MM.1S (cell line): Measurements from ENCODE around the gene STK38L.
A peak's percentile ranks its signal among the peaks of the same experiment; 100 is the strongest.

Experiments used
- DNase-seq: peaks from one replicate; pipeline ENCODE4 v3.0.0-alpha.2; 2015
- H2AFZ ChIP-seq: fragments of 300-600 bp; sonication (generic); 2 replicates; pipeline ENCODE4 v1.6.0; 2016; ENCODE audit warnings: antibody characterized with exemption, low read length
- H3F3A ChIP-seq: fragments of 300-600 bp; sonication (generic); 2 replicates; pipeline ENCODE4 v1.6.1; 2016; ENCODE audit warnings: mild to moderate bottlenecking, antibody characterized with exemption, low read length, moderate library complexity, mixed read lengths; ENCODE audit not compliant: insufficient read depth
- H3K27ac ChIP-seq: fragments of 300-600 bp; sonication (generic); 2 replicates; pipeline ENCODE4 v1.5.1; 2016; ENCODE audit warnings: mild to moderate bottlenecking, low read length
- H3K27me3 ChIP-seq: fragments of 300-600 bp; sonication (generic); replicated peaks from 2 replicates; pipeline ENCODE4 v1.6.0; 2016; ENCODE audit warnings: low read length; ENCODE audit not compliant: insufficient read depth
- H3K36me3 ChIP-seq: fragments of 300-600 bp; sonication (generic); replicated peaks from 2 replicates; pipeline ENCODE4 v1.6.1; 2016; ENCODE audit warnings: mild to moderate bottlenecking, low read length, mixed read lengths; ENCODE audit not compliant: insufficient read depth
- H3K4me1 ChIP-seq: fragments of 300-600 bp; sonication (generic); 2 replicates; pipeline ENCODE4 v1.6.1; 2016; ENCODE audit warnings: low read length, mixed read lengths
- H3K4me2 ChIP-seq: fragments of 300-600 bp; sonication (generic); 2 replicates; pipeline ENCODE4 v1.6.0; 2016; ENCODE audit warnings: low read depth, low read length
- H3K4me3 ChIP-seq: fragments of 300-600 bp; sonication (generic); 2 replicates; pipeline ENCODE4 v1.5.1; 2016; ENCODE audit warnings: low read length, mixed read lengths
- H3K79me2 ChIP-seq: fragments of 300-600 bp; sonication (generic); 2 replicates; pipeline ENCODE4 v1.6.1; 2016; ENCODE audit warnings: mixed run types, low read length, mixed read lengths
- H3K9ac ChIP-seq: fragments of 300-600 bp; sonication (generic); 2 replicates; pipeline ENCODE4 v1.6.1; 2016; ENCODE audit warnings: low read length, mixed read lengths
- H3K9me2 ChIP-seq: fragments of 300-600 bp; sonication (generic); replicated peaks from 2 replicates; pipeline ENCODE4 v1.6.1; 2016; ENCODE audit warnings: mild to moderate bottlenecking, low read length, mixed read lengths; ENCODE audit not compliant: insufficient read depth
- H3K9me3 ChIP-seq: fragments of 300-600 bp; sonication (generic); replicated peaks from 2 replicates; pipeline ENCODE4 v1.6.1; 2016; ENCODE audit warnings: mild to moderate bottlenecking, low read length, mixed read lengths; ENCODE audit not compliant: insufficient read depth
- H4K20me1 ChIP-seq: fragments of 300-600 bp; sonication (generic); 2 replicates; pipeline ENCODE4 v1.6.1; 2016; ENCODE audit warnings: mild to moderate bottlenecking, low read length, moderate library complexity, mixed read lengths; ENCODE audit not compliant: insufficient read depth
- CTCF ChIP-seq: fragments of 300-600 bp; sonication (generic); IDR thresholded peaks from 2 replicates; pipeline ENCODE4 v1.5.1; 2016; ENCODE audit warnings: antibody characterized with exemption, low read length, mixed read lengths
- EZH2 ChIP-seq: fragments of 300-600 bp; sonication (generic); optimal IDR thresholded peaks from 2 replicates; pipeline ENCODE3; 2017; ENCODE audit warnings: low read depth, mild to moderate bottlenecking, antibody characterized with exemption, low read length, mixed read lengths
- EZH2phosphoT487 ChIP-seq: fragments of 300-600 bp; sonication (generic); IDR thresholded peaks from 2 replicates; pipeline ENCODE4 v1.6.1; 2018; ENCODE audit warnings: antibody characterized with exemption, low read length

STK38L gene

GRCh38 chr12:27309293-27309994 lies 65.4 kb downstream of the STK38L start:
- H3K36me3 ChIP-seq, result peaks cover 14% of the 10 kb centered on the region; the same call in 1 of the 2 replicates
- peak; percentile 85 for DNase-seq
- H3K4me2 ChIP-seq, result peak overlapping the region; percentile 80

DNA sequence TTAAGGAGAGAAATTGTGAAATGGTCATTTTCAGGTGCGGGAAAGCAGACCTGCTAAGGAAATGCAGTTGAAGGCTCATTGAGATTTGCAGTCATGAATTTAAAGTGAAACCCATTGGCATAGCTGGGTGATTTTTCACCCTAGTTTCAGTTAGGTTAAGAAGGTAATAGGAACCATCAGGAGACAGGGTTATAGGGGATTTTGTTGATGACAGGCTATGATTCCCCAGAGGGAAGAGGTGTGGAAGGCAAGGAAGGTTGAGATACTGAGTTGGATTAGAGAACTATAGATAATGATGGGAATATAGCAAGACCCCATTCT lies 65.9 kb downstream of the STK38L start:
- Histone ChIP-seq H3K4me1 (peaks cover 41% of the 10 kb centered on the region), H3K9me3 (no peaks in the 10 kb centered on the region), H3K4me2 (peak overlapping the region; percentile 80), H3K36me3 (peaks cover 14% of the 10 kb centered on the region; the same call in 1 of the 2 replicates), H2AFZ (no peak overlapping the region), H3K79me2 (peaks cover 66% of the 10 kb centered on the region), H3K27ac (peak overlapping the region; percentile 71), H3K9ac (peak overlapping the region; percentile 24; the same call in 1 of the 2 replicates), H3F3A (peaks cover 39% of the 10 kb centered on the region), H4K20me1 (no peaks in the 10 kb centered on the region), H3K27me3 (no peaks in the 10 kb centered on the region), H3K4me3 (peak overlapping the region; percentile 22; the same call in 1 of the 2 replicates), H3K9me2 (no peaks in the 10 kb centered on the region)
- peak; percentile 60 for DNase-seq
- TF ChIP-seq CTCF, result no peak
- TF ChIP-seq EZH2phosphoT487, result no peak
- no peak for TF ChIP-seq EZH2

More at GRCh38 chr12:27309293-27309994, 65.4 kb downstream of the STK38L start:
- Histone ChIP-seq H3K4me3 (peak overlapping the region; percentile 22; the same call in 1 of the 2 replicates), H3K9me3 (no peaks in the 10 kb centered on the region), H3K79me2 (peaks cover 68% of the 10 kb centered on the region), H2AFZ (no peak overlapping the region), H4K20me1 (no peaks in the 10 kb centered on the region), H3F3A (peaks cover 44% of the 10 kb centered on the region), H3K9ac (peak overlapping the region; percentile 24; the same call in 1 of the 2 replicates), H3K27me3 (no peaks in the 10 kb centered on the region), H3K27ac (peak overlapping the region; percentile 71), H3K4me1 (peaks cover 43% of the 10 kb centered on the region), H3K9me2 (no peaks in the 10 kb centered on the region)
- TF ChIP-seq EZH2phosphoT487 (no peak), EZH2 (no peak), CTCF (no peak)

DNA sequence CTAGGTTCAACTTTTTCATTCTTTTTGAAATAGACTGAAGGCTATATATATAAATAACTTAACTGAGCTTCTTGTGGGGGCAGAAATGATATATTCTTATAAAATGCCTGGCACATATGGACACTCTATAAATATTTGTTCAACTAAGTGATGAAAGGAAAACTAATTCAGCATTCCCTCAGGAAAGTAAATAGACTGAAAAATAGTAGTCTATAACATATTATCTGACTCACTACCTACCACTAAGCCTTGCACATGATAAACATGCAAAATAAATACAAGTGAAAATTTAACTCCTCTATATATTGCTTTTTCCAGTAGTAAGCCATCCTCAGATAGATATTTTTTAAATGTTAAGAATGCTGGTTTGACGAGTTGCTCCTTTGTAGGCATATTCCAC lies 72.9 kb downstream of the STK38L start:
- TF ChIP-seq CTCF (no peak), EZH2 (no peak), EZH2phosphoT487 (no peak)
- no peak for DNase-seq
- peaks cover 28% of the 10 kb centered on the region; the same call in 1 of the 2 replicates for H3K36me3 ChIP-seq
- H3K27ac ChIP-seq, result no peak overlapping the region
- peaks cover 3% of the 10 kb centered on the region; the same call in 1 of the 2 replicates for H4K20me1 ChIP-seq
- no peak overlapping the region for H3K4me3 ChIP-seq
- H3K27me3 ChIP-seq, result no peaks in the 10 kb centered on the region
- H3K9ac ChIP-seq, result no peak overlapping the region
- no peaks in the 10 kb centered on the region for H3K4me1 ChIP-seq
- H3K9me2 ChIP-seq, result no peaks in the 10 kb centered on the region
- no peak overlapping the region for H3K4me2 ChIP-seq
- peaks cover 31% of the 10 kb centered on the region for H3K79me2 ChIP-seq
- H2AFZ ChIP-seq, result no peak overlapping the region
- no peaks in the 10 kb centered on the region for H3F3A ChIP-seq
- H3K9me3 ChIP-seq, result no peaks in the 10 kb centered on the region
